EL (cell line): Measurements from ENCODE around the gene CNBD2.
"Not testable (repeated sequence)": the region's sequence is repeated elsewhere in the genome, so short reads cannot be mapped to it uniquely, and the experiment has no call there.

Experiments
- DNase-seq: peaks from one replicate; pipeline ENCODE4 v3.0.0-alpha.2; 2016

The CNBD2 gene

GRCh38 chr20:36028106-36028808 lies 59.9 kb downstream of the CNBD2 start:
- DNase-seq: no peak

GRCh38 chr20:36030149-36030548 lies 61.8 kb downstream of the CNBD2 start:
- no peak for DNase-seq

- DNase-seq: no peak
Measured at GRCh38 chr20:36031806-36032205, 63.4 kb downstream of the CNBD2 start.

- no peak for DNase-seq
Measured at GRCh38 chr20:36034875-36035274, 66.5 kb downstream of the CNBD2 start.

GRCh38 chr20:36035745-36036144 lies 67.4 kb downstream of the CNBD2 start:
- peak; percentile 55 for DNase-seq

GRCh38 chr20:36036688-36037087 lies 68.3 kb downstream of the CNBD2 start:
- no peak for DNase-seq

GRCh38 chr20:36040571-36040970 lies 72.2 kb downstream of the CNBD2 start:
- no peak for DNase-seq

GRCh38 chr20:36043441-36043840 lies 75.1 kb downstream of the CNBD2 start:
- no peak for DNase-seq

GRCh38 chr20:36043892-36044515 lies 75.6 kb downstream of the CNBD2 start:
- no peak for DNase-seq

- DNase-seq: no peak
Measured at GRCh38 chr20:36045373-36045714, 77.0 kb downstream of the CNBD2 start.

GRCh38 chr20:36046073-36046798 lies 77.8 kb downstream of the CNBD2 start:
- not testable (repeated sequence) for DNase-seq

- not testable (repeated sequence) for DNase-seq
Measured at GRCh38 chr20:36049408-36049807, 81.0 kb downstream of the CNBD2 start.

- DNase-seq: peak; percentile 90
Measured at GRCh38 chr20:36050436-36051317, 82.3 kb downstream of the CNBD2 start.

- DNase-seq: no peak
Measured at GRCh38 chr20:36051318-36052116, 83.1 kb downstream of the CNBD2 start.

- DNase-seq: no peak
Measured at GRCh38 chr20:36052117-36052513, 83.7 kb downstream of the CNBD2 start.

GRCh38 chr20:36053863-36054518 lies 85.6 kb downstream of the CNBD2 start:
- DNase-seq: not testable (repeated sequence)

- DNase-seq: no peak
Measured at GRCh38 chr20:36055145-36055544, 86.8 kb downstream of the CNBD2 start.

GRCh38 chr20:36060676-36061075 lies 92.3 kb downstream of the CNBD2 start:
- DNase-seq: no peak

- no peak for DNase-seq
Measured at GRCh38 chr20:36061754-36062153, 93.4 kb downstream of the CNBD2 start.

GRCh38 chr20:36062799-36063198 lies 94.4 kb downstream of the CNBD2 start:
- peak; percentile 72 for DNase-seq

GRCh38 chr20:36063916-36064657 lies 95.7 kb downstream of the CNBD2 start:
- no peak for DNase-seq
